Measurements from ENCODE around the gene TMOD3. TPM values are rescaled to one million over a fixed set of nuclear protein-coding genes. Genes with fewer than 3 reads are reported as not detected.
"Not testable (repeated sequence)": the region's sequence is repeated elsewhere in the genome, so short reads cannot be mapped to it uniquely, and the experiment has no call there.

TMOD3 gene
- polyA plus RNA-seq, 1 donor: 15.6 TPM

DNA sequence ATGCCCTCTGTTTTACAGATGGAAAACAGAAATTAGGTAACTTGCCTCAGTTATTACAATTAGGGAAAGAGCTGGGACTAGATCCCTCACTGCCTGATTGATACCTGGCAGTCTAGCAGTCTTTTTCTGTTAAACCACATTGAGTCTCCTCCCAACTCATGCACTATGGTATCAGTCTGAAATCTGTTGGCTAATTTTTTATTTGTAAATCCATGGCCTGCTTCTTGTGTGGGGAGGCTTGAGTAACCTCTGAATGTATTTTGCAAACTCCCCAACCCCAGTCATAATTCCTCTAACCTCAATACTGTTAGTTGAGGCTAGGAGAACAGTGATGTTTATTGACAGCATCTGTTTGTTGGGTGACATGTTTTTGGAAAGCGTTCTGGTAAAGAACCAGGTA, 35.9 kb downstream of the TMOD3 start:
- DNase-seq: no peak

- DNase-seq: no peak
These were observed 36.7 kb downstream of the TMOD3 start for GRCh38 chr15:51866161-51866560.

DNA sequence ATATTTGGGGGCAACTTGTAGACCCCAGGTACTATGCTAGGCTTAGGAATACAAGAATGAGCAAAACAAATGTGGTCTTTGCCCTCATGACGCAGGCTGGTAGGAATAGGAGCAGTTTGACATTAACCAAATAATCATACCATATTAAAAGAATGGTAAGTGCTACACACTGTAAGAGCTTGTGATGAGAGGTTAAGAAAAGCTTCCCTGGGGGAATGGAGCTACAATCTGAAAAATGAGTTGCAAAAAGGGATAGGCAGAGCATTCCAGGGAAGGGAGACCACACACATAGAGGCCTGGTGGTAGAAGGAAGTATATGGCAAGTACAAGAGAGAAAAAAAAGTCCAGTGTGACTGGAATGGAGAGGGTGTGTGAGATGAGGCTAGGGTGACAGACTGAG, 37.3 kb downstream of the TMOD3 start:
- no peak for DNase-seq

DNA sequence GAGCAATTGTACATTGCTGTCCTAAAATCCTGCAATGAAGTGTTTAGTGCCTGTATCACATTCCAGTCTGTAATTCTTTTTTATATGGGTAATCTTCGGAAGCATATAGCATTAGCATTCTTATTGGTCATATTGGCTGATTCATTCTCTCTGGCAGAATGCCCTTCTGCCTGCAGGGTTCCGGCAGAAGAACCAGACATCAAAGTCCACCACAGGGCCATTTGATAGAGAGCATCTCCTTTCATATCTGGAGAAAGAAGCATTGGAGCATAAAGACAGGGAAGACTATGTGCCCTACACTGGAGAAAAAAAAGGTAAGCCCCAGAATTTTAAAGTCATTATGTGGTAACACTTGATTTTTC, 39.6 kb downstream of the TMOD3 start:
- DNase-seq: no peak

DNA sequence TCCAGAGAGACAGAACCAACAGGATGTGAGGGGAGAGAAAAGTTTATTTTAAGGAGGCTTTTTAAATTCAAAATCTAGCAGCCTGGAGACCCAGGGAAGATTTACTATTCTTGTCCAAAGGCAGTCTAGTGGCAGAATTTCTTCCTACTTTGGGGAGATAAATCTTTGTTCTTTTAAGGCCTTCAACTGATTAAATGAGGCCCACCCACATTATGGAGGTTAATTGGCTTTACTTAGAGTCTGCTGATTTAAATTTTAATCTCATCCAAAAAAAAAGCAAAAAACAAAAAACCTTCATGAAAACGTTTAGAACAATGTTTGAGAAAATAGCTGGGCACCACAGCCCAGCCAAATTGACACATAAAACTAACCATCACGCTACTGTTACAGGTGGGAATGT, 41.3 kb downstream of the TMOD3 start:
- no peak for DNase-seq

DNA sequence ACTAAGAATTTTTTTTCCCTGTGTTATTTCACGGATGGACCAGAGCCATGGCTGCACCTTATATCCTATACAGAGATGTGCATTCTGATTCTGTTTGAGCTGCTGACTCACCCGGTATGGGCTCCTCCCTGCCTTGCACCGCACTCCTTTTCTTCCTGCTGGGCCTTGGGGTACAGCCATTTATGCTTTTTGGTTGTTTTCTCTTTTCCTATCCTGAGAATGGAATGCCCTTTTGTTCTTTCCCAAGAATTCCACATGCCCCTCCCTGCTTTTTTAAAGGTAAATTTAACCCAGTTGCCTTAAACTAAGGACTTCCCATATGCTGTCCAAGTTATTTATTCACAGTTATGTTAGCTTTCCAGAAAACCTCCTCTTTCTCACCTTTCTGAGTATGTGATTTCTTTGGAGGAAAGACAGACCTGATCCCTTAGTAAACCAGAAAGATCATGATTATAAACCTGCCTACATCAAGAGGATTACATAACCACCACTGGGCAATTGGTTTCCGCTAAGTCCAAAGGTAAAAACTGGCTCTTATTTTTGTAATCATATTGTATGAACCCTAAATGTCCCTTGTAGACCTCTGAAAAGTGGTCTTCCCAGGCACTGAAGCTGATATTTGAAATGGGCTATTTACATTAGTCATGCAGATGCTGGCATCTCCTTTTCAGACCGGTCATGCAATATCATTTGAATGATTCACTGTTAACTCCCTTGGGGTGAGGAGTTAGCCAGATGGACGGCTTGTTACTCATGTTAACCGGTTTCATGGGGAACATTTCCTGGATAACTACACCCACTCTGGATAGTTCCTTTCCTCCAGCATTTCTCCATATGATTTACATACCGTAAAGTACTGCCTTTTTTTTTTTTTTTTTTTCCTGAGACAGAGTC, 45.5 kb downstream of the TMOD3 start:
- peak; percentile 23 for DNase-seq

DNA sequence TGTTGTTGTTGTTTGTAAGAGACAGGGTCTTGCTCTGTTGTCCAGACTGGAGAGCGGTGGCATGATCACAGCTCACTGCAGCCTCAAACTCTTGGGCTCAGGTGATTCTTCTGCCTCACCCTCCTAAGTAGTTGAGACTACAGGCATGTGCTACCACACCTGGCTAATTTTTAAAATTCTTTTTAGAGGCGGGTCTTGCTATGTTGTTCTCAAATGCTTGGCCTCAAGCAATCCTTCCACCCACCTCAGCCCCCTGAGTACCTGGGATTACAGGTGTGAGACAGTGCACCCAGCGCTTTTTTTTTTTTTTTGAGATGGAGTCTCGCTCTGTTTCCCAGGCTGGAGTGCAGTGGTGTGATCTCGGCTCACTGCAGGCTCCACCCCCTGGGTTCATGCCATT, 46.7 kb downstream of the TMOD3 start:
- no peak for DNase-seq

DNA sequence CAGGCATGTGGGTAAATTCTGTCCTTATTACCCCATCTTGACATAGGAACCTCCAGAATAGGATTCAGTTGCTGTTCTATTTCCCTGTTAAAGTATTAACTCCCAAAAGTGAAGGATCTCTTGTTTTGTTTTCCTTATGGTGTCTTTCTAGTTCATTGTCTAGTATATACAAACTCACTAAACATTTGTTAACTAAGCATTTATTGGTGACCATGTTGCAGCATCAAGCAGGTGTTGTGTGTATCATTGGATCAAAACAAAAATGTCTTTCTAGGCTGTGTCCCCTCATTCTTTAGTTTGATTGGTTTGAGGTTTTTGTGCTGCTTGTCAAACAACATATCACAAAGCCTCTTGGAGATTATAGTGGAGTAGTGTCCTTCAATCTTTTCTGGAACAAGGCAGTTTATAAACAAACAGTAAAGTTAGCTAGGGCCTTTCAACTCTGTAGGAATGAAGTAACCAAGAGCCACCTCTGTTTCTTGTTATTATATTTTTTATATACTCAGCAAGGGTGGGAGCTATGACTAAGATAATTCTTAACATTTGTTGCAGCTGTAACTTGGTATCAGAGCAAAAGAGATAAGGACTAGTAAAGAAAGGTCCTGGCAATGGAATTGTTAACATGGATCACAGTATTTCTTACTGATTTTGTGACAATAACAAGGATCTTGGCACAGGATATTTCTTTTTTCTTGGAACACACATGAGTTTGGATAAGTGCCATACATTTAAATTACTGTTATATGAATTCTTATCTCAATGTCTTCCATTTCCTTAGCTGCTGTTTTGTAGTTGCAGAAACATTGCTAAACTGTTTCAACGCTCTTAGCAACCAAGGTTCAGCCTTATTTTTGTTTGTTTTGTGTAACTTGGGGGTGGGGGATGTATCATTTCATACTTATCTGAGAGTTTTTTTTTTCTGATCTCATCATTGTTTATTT, 49.3 kb downstream of the TMOD3 start:
- DNase-seq: peak; percentile 20

- DNase-seq: no peak
These were observed 50.1 kb downstream of the TMOD3 start for GRCh38 chr15:51879555-51879954.

DNA sequence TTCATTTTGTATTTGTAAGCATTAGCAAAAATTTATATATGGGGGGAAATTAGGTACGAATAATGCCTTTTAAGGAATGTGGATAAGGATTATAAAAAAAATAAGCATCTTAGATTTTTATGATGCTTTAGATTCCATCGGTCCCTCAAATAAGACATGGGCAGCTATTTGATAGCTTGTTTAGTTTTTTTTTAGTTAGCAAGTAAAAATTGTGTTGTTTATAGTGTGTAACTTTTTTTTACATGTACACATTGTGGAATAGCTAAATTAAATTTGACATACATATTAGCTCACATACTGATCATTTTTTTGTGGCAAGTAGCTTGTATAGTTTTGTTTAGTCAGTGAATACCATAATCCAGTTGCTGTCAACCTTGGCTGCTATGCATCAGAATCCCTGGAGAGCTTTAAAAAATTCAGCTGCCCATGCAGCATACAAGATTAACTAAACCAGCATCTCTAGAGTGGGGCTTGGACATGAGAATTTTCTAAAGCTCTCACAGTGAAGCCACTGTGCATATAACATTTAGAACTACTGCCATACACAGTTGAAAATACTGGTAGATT, 53.9 kb downstream of the TMOD3 start:
- DNase-seq: no peak

GRCh38 chr15:51884041-51884440, 54.6 kb downstream of the TMOD3 start:
- DNase-seq: no peak

GRCh38 chr15:51884517-51885236, 55.2 kb downstream of the TMOD3 start:
- no peak for DNase-seq

GRCh38 chr15:51885758-51886157, 56.3 kb downstream of the TMOD3 start:
- not testable (repeated sequence) for DNase-seq

- no peak for DNase-seq
These were observed 58.6 kb downstream of the TMOD3 start for GRCh38 chr15:51887887-51888592.

DNA sequence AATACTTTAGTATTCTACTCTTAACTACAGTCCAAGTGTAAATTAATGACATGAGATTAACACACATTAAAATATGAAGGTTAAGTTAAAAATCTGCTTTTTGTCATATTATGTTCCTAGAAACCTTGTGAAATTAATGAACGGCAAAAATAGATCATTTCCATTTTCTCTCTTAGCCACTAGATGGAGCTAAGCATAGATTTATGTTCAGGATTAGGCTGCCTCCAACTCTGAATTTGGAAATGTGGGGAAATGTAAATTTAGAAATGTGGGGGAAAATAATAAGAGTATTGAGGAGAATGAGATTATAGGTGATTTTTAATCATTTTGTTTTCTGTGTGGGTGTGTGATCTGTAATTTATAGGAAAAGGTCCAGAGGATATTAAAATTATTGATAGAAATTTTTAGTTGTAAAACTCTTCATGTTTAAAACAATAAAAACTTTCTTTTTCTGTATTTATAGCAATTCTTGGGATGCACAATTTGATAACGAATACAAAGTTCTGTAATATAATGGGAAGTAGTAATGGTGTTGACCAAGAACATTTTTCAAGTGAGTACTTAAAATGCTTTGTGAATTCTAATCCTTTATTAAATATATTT, 59.2 kb downstream of the TMOD3 start:
- no peak for DNase-seq

DNA sequence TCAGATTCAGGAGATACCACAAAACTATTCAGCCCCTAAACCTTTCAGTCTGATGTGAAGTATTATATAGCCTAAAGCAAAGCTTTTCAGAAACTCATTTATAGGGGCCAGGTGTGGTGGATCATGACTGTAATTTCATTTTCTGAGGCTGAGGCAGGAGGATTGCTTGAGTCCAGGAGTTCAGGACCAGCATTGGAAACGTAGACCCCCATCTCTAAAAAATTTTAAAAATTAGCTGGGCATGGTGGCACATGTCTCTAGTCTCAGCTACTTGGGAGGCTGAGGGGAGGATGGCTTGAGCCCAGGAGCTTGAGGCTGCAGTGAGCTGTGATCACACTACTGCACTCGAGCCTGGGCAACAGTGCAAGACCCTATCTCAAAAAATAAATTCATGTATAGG, 60.0 kb downstream of the TMOD3 start:
- DNase-seq: no peak

DNA sequence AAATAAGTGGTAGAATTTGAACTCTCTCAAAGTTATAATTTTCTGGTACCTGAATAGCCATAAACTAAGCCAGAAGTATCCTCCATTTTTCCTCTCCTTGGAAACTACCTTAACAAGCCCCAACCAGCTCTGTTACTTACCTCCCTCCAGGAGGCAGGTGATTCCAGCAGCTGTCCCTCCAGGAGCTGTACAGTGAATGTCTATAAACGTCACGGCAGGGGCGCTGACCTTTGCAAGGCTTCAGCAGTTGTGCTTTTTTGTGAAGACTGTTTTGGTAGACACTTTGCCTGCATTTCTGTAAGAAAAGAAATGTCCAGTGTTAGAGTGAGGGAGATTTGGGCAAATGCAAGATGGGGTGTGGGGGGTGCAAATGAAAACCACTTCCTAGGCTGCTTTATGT, 75.0 kb downstream of the TMOD3 start:
- DNase-seq: no peak

DNA sequence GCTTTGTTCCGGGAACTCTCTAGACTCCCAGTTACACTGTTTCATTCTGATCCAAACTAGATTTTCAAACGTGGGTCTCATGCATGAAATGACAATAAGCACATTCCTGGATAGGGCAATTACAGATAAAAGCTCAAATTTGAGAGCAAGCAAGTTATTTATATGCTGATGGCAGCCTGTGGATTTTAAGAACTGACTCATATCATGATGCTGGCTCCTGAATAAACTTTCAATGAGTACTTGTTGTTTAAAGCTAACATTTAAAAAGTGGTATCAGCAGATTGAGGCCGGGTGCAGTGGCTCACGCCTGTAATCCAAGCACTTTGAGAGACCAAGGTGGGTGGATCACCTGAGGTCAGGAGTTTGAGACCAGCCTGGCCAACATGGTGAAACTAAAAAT, 75.5 kb downstream of the TMOD3 start:
- no peak for DNase-seq

DNA sequence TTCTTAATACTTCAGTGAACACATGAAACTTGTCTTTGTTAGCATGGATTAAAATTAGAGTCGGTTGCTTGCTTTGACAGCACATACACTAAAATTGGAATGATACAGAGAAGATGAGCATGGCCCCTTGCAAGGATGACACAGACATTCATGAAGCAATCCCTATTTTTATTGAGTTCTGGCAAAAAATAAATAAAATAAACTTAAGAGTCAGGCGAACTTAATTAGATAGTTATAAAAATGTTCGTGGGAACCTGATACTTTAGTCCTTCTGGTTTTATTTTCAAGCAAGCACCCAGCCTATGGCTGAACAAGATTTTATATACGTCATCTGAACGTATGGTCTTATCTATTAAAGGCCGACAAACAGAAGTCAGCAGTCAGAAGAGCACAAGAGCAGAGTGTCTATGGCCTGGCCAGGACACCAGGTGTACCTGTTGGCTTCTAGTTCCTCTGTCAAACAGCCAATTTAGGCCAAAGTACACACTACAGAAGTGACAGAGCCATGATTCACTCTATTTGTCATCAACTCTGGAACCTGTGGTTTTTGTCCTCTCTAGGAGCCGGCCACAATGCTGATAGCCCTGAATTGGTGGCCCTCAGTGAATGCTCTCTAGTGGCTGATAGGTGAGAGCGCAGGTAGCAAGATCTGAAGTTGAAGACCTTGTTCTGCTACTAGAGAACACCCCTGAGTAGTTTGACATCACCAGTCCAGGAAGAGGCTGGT, 77.8 kb downstream of the TMOD3 start:
- DNase-seq: no peak

DNA sequence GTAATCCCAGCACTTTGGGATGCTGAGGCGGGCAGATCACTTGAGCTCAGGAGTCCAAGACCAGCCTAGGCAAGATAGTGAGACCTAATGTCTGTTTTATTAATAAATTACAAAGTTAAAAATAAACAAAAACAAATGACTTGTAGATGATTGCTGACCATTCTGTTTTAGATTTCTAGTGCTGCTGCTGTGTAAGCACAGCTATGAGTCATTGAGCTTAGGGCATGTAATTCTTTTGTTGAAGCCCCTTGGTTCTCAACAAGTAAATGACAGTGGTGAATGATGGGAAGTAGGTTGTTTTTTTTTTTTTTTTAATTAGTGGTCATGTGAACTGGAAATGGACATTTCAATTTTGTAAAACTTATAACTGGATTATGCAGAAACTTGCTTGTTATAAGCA, 78.9 kb downstream of the TMOD3 start:
- DNase-seq: no peak

GRCh38 chr15:51909584-51909983, 80.1 kb downstream of the TMOD3 start:
- DNase-seq: no peak
